GM19328 (cell line): ENCODE measurements around the gene CBX1.
A peak's percentile ranks its signal among the peaks of the same experiment; 100 is the strongest.

Experiments used
- ATAC-seq: cut with Tn5 transposase; IDR thresholded peaks from one replicate; pipeline ENCODE4 v1.9.1; 2021; ENCODE audit warnings: mild to moderate bottlenecking, moderate library complexity; ENCODE audit not compliant: unreplicated experiment

Gene CBX1

DNA sequence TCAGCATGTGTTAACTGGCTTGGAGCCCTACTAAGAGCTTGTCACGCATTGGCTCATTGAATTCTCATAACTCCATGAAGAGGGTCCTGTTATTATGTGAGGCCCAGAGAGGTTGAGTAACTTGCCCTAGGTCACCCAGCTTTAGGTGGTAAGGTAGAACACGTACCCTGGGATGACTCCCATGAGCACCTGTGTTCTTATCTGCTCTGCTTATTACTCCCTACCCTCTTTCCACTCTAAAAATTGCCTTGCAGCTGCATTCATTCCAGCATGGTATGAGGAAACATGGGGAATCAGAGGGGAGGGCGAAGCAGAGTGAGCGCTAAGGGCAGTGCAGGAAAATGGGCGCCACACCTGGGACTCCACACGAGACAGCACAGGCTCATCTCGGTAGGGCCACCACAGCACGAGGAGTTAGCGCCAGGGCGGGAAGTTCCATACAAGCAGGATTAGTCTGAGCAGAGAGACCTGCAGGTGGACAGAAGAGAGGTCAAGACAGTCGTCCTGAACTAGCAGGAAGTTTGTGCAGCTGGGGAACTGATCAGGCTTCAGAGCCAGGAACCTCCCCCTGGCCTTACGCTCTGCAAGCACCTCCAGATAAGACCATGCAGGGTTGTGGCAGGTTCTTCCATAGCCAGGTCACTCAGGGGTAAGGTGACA, 73.8 kb downstream of the CBX1 start:
- ATAC-seq = no peak

DNA sequence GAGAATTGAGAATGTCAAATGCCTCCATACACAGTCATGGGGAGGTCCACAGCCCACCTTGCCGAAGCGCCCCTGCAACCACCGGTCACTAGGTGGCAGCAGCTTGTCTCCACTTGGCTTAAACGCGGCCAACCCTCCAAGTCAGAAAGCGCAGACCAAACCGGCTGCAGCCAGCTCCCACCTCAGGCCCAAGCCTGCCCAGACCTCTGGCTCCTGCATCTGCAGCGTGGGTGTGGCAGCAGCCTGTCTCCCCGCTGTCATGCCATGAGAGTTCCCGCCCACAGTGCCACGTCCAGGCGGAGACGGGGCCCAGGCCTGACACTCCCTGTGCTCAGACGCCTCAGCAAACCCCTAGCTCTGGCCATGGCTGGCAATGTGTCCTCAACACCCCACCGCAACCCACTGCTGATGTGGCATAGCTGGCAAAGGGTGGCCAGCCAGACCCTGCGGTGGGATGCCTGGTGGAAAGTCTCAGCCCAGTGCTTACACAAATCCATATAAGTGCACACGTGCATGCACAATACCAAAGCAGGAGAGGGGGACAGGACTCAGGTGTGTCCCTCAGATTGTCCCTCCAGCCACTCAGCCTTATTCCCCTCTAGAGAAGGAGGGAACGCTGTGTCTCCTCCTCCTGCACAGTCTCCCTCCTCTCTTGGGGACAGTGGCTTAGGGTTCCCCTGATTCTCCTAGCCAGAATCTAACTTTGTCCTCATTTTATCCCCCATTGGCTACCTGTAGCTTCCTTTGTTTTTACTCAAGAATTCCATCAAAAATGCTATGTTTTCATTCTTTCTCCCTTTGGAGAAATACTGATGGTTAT, 74.6 kb downstream of the CBX1 start:
- ATAC-seq = no peak

GRCh38 chr17:48025904-48026501, 75.3 kb downstream of the CBX1 start:
- ATAC-seq = no peak

DNA sequence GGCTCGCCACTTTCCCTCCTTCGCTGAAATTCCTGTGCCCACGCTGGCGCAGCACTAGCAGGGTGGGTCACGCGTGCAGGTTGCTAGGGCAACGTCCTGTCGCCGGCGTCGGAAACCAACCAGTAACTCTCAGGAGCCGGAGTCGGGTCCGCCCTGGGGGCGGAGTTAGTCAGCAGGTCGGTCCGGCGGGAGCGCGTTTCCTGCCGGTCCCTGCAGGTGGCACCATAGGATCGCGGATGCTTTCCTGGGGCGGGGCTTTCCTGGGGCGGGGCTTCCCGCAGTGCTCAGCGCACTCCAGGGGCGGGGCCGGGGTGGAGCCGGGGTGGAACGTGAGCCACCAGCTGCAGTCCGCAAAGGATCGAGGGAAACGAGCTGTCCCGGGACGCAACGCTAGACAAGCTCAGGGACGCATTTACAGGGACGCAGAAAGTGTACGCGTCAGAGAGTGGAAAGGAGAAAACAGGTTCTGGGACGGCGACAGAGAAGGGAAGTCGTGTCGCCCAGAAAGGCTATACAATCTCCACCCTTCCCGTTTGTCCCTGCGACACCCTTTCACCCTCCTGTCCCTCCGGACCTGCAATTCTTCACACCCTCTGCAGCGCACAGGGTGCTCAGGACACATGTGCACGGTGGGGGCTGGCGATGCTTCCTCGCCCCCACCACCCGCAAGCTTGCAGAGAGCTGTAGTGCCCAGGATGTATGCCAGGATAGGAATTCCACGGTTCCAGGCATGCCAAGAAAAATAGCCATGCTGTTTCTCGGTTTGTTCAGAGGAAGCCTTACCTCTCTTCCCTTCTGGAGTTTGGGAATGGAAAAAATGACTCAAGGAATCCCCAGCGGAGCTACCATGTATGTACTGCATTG, 76.0 kb downstream of the CBX1 start:
- ATAC-seq = peak; percentile 79

GRCh38 chr17:48024149-48025039, 76.9 kb downstream of the CBX1 start:
- peak; percentile 2 for ATAC-seq

- no peak for ATAC-seq
These were observed 77.7 kb downstream of the CBX1 start for GRCh38 chr17:48023400-48024148.

DNA sequence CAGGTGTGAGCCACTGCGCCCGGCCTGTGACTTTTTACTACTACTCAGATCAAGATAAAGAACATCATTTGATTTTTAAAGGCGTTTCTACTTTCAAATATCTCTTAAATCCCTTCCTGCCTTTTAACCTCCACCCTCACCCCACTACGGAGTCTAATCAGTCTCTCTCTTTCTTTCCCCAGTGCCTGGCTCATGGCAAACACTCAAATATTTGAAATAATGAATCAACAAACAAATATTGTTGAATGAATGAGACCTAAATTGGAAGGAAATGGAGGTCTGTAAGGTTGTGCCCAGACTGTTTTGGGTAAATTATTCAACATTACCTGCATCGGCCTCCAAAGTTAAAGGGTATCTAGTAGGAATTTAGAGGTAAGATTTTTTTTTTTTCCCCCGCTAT, 78.4 kb downstream of the CBX1 start:
- no peak for ATAC-seq

- ATAC-seq = no peak
These were observed 79.3 kb downstream of the CBX1 start for GRCh38 chr17:48021934-48022333.
